Transverse colon (tissue), 3 donors: Measurements from ENCODE around the gene UBE4A.
A peak's percentile ranks its signal among the peaks of the same experiment; 100 is the strongest.

ENCODE experiments used
- POLR2A ChIP-seq: fragments of 450-650 bp; IDR thresholded peaks from one replicate; pipeline ENCODE4 v1.6.1; 2016; ENCODE audit warnings: antibody characterized with exemption, mild to moderate bottlenecking, moderate library complexity
- TF ChIP-seq, protein P1 (sequence below), 5 experiments: fragments of 200-600 bp in 3 of 5; fragments of 450-650 bp in 2 of 5; sonication (generic) in 3 of 5; IDR thresholded peaks; 1 replicate in 2 of 5; 2 replicates in 3 of 5; pipeline ENCODE4 v1.5.1; 2016 to 2017; ENCODE audit warnings: antibody characterized with exemption in 5 of 5, inconsistent platforms in 3 of 5, mild to moderate bottlenecking in 2 of 5, moderate library complexity in 1 of 5

GRCh38 chr11:118359295-118359958 is at the start of gene UBE4A:
- peak; percentile 73 for TF ChIP-seq POLR2A
- TF ChIP-seq, protein P1, sequence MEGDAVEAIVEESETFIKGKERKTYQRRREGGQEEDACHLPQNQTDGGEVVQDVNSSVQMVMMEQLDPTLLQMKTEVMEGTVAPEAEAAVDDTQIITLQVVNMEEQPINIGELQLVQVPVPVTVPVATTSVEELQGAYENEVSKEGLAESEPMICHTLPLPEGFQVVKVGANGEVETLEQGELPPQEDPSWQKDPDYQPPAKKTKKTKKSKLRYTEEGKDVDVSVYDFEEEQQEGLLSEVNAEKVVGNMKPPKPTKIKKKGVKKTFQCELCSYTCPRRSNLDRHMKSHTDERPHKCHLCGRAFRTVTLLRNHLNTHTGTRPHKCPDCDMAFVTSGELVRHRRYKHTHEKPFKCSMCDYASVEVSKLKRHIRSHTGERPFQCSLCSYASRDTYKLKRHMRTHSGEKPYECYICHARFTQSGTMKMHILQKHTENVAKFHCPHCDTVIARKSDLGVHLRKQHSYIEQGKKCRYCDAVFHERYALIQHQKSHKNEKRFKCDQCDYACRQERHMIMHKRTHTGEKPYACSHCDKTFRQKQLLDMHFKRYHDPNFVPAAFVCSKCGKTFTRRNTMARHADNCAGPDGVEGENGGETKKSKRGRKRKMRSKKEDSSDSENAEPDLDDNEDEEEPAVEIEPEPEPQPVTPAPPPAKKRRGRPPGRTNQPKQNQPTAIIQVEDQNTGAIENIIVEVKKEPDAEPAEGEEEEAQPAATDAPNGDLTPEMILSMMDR (IDR thresholded peaks at IDR 0.05), result no peak
